AG09309 (cell line): ENCODE data around the gene PPARGC1A.

Experiments used
- DNase-seq: peaks from one replicate; pipeline ENCODE4 v3.0.0-alpha.2; 2010; ENCODE audit warnings: low read depth
- H3K4me3 ChIP-seq: 2 replicates; pipeline ENCODE4 v1.5.1; 2011; ENCODE audit warnings: mild to moderate bottlenecking, low read depth, low read length, moderate library complexity; ENCODE audit not compliant: control insufficient read depth
- CTCF ChIP-seq: IDR thresholded peaks from 2 replicates; pipeline ENCODE4 v1.5.1; 2011; ENCODE audit warnings: mild to moderate bottlenecking, low read depth, low read length, inconsistent platforms; ENCODE audit not compliant: insufficient read depth, control insufficient read depth; ENCODE audit errors: missing control alignments

The PPARGC1A gene

DNA sequence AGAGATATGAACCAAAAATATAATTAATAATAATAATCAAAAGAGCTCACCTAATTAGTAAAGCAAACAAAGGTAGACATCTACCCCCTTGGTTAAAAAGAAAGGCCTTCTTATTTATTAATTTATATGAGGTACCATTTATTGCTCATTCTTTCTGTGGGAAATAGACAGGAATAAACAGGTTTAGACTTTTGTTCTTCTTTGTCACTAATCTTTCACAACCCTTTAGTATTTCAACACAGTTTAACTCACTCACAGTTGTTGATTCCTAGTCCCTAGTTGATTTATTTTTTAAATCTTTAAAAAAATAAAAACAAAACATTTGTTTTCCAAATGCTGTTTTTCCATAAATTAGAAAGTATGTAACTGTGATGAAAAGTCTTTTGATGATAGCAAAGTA is 5.6 kb downstream of the PPARGC1A start:
- no peak for DNase-seq
- TF ChIP-seq CTCF: no peak
- no peak overlapping the region for H3K4me3 ChIP-seq

- TF ChIP-seq CTCF: no peak
- no peak overlapping the region for H3K4me3 ChIP-seq
- no peak for DNase-seq
Measured at GRCh38 chr4:23882976-23883531, 6.8 kb downstream of the PPARGC1A start.

- H3K4me3 ChIP-seq: no peak overlapping the region
- DNase-seq: no peak
- no peak for TF ChIP-seq CTCF
Measured at GRCh38 chr4:23881674-23882337, 8.0 kb downstream of the PPARGC1A start.

DNA sequence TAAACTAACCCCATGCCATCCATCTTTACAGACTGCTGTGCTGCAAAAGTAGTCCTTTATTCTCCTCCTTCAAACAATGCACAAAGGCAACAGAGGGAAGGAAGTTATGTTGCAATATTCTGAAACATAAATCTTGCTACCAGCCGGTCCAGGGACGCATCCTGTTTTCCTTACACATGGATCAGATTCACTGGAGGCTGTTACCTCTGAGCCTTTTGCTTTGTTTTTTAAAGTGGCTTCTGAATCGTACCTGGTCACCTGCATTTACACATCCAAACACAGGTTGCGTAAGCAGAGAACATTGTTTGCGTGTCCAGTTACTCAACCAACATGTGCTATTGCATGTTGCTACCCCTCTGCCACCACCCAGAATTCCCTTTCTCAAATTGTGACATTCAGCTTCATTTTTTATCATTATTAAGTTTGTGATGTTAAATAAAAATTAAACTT is 8.8 kb downstream of the PPARGC1A start:
- no peak for DNase-seq
- TF ChIP-seq CTCF: no peak
- H3K4me3 ChIP-seq: no peak overlapping the region

DNA sequence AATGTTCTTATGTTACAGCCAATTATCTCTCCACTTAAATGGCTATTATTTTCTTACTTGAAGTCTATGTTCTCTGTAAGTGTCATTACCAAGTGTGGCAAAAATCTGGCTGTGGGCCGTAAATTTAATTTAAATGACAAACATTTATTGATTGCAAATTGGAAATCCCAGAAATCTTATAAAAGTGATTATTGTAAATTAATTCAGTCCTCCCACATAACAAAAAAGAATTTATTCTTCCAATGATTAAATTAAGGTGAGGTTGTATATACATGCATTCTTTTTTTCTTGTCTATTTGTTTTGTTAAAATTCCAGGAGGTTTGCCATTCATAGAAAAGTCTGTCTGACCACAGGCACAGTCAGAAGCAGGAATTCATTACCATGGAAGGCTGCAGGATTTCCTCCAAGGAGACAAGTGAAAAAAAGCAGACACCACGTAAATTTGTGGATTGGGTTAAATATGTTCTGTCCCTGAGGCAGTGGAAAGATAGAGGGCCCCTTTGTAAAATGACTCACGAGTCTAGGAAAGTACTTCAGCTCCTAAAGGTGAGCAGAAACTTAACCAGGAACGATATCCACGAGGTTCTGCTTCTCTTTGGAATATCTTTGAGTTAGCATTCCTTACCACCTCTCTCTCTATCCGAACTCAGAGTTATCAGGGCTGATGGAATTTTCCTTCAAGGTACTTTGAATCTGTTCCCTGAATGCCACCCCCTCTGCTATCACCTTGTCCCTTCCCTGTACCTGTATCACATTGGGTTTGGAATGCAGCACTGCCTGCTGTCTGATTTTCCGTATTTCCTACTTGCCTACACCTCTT is 10.7 kb downstream of the PPARGC1A start:
- no peak for TF ChIP-seq CTCF
- no peak for DNase-seq
- no peak overlapping the region for H3K4me3 ChIP-seq

DNA sequence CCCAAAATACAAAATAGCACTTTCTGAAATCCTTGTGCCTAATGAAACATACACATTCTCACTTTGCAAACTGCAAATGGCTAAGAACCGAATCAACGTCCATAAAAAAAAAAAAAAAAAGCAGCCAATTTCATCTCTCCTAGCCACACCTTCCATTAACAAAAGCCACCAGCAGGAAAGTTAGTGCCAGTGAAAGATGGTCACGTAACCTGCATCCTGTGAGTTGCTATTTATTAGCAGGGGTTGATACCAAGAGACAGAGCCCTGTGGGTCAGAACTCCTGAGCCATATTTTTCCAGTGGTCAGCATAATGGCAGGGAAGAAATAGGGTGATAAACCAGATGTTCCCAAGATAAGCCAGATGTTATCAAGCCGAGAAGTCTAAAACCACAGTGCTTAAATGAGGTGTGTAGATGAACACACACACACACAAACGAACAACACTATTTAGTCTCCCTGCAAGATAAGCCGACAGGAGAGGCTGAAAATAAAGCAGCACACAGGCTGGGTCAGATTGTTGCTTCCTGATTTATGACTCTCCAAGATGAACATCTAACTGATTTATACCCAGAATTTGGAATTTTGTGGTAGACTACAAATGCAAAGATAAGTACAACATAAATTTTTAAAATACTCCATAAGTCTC is 11.5 kb downstream of the PPARGC1A start:
- DNase-seq: no peak
- H3K4me3 ChIP-seq: no peak overlapping the region
- TF ChIP-seq CTCF: no peak
